ENCODE measurements around the gene EBLN1.

The EBLN1 gene

DNA sequence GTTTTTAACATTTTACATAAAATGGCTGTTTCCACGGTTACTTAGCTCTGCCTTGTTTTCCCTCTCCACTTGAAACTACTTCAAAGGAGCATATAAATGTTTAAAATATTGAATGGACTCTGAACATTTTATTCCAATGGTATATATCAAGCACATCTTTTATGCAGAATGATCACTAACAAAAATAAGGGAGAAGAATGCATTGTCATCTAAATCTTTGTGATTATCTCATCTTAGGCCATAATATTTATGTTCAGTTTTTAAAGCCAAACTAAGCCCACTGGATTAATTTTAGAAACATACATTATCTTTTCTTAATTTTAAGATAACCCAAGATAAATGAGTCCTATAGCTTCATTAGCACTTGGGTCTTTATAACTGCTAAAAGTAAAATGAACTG is 13.4 kb upstream of the EBLN1 start:
- Histone ChIP-seq H3K14ac (ENCODE audit: low read length in 2 of 2) (no peak overlapping the region), H3K36me3 (ENCODE audit: control insufficient read depth in 1 of 2, insufficient read depth in 2 of 2, low read depth in 1 of 2, low read length in 2 of 2) (no peaks in the 10 kb centered on the region), H3K4me1 (ENCODE audit: control insufficient read depth, insufficient read depth, low read depth, low read length) (no peaks in the 10 kb centered on the region), H3K79me1 (replicated peaks; ENCODE audit: low read length, poor library complexity, severe bottlenecking) (no peaks in the 10 kb centered on the region), H3K27ac (ENCODE audit: low read length, poor library complexity, severe bottlenecking) (no peak overlapping the region), H3K4me2 (ENCODE audit: low read length, poor library complexity, severe bottlenecking) (no peak overlapping the region), H4K8ac (ENCODE audit: low read length) (no peak overlapping the region), H3K23ac (ENCODE audit: low read length in 2 of 2) (no peak overlapping the region), H2BK12ac (ENCODE audit: low read length in 2 of 2) (no peak overlapping the region), H2AFZ (ENCODE audit: low read depth, low read length) (no peak overlapping the region), H3K4me3 (ENCODE audit: insufficient read depth in 1 of 2, low read depth in 1 of 2, low read length in 2 of 2) (peak overlapping the region in 1 of 2 experiments; percentile 86), H2BK15ac (ENCODE audit: low read depth, poor library complexity, severe bottlenecking) (no peak overlapping the region), H2BK120ac (ENCODE audit: low read depth, low read length) (no peak overlapping the region), H3K9ac (ENCODE audit: low read length) (peak overlapping the region; percentile 96), H2AK5ac (ENCODE audit: low read length, severe bottlenecking) (no peak overlapping the region), H3K27me3 (ENCODE audit: control insufficient read depth in 1 of 2, insufficient read depth in 1 of 2, low read length in 2 of 2) (no peaks in the 10 kb centered on the region), H3K4ac (ENCODE audit: low read depth in 1 of 2, low read length in 2 of 2) (no peak overlapping the region), H2BK5ac (ENCODE audit: low read depth, low read length, poor library complexity, severe bottlenecking) (no peak overlapping the region), H4K91ac (ENCODE audit: low read length) (no peak overlapping the region), H3K18ac (ENCODE audit: low read depth in 1 of 2, low read length in 2 of 2) (no peak overlapping the region), H3K9me3 (ENCODE audit: control insufficient read depth, low read length) (no peaks in the 10 kb centered on the region)
- DNase-seq = no peak
- no CpG with 5 or more reads among the region's 1 CpG for WGBS

DNA sequence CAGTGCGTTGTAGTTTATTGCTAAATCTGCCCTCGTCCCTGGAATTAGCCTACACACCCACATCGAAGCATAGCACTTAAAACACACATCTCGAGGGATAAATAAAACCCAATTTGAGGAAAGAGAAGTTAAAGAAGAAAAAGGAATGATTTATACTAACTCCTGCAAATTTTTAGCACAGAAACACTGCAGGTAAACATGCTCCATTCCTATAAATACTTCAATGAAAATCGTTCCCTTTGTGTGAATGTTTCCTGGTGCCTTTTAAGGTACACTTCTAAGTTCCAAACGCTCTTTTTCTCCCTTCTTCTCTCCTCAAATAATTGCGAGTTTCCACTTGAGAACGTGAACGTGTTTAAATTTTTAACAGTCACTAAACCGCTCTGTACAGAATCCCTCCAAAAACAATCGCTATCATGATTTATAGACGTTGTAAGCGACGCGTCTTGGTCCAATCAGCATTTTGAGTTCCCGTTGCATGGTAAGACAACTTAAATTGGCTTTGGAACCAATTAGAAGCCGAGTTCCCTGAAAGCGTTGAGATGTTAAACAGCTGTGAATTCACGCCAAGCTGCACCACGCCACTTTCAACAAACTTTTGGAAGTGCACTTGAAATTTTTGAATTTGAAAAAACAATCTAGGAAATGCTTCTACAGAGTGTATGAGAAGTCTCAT is 12.5 kb upstream of the EBLN1 start:
- Histone ChIP-seq H3K27ac (ENCODE audit: low read length, poor library complexity, severe bottlenecking) (no peak overlapping the region), H3K4ac (ENCODE audit: low read depth in 1 of 2, low read length in 2 of 2) (no peak overlapping the region), H3K9ac (ENCODE audit: low read length) (peak overlapping the region; percentile 96), H3K9me3 (ENCODE audit: control insufficient read depth, low read length) (no peaks in the 10 kb centered on the region), H2BK120ac (ENCODE audit: low read depth, low read length) (no peak overlapping the region), H3K27me3 (ENCODE audit: control insufficient read depth in 1 of 2, insufficient read depth in 1 of 2, low read length in 2 of 2) (no peaks in the 10 kb centered on the region), H4K91ac (ENCODE audit: low read length) (no peak overlapping the region), H3K4me1 (ENCODE audit: control insufficient read depth, insufficient read depth, low read depth, low read length) (no peaks in the 10 kb centered on the region), H2AK5ac (ENCODE audit: low read length, severe bottlenecking) (no peak overlapping the region), H3K36me3 (ENCODE audit: control insufficient read depth in 1 of 2, insufficient read depth in 2 of 2, low read depth in 1 of 2, low read length in 2 of 2) (no peaks in the 10 kb centered on the region), H3K79me1 (replicated peaks; ENCODE audit: low read length, poor library complexity, severe bottlenecking) (no peaks in the 10 kb centered on the region), H3K23ac (ENCODE audit: low read length in 2 of 2) (no peak overlapping the region), H3K4me3 (ENCODE audit: insufficient read depth in 1 of 2, low read depth in 1 of 2, low read length in 2 of 2) (peak overlapping the region in 1 of 2 experiments; percentile 86), H2BK12ac (ENCODE audit: low read length in 2 of 2) (no peak overlapping the region), H3K14ac (ENCODE audit: low read length in 2 of 2) (no peak overlapping the region), H2BK5ac (ENCODE audit: low read depth, low read length, poor library complexity, severe bottlenecking) (no peak overlapping the region), H2BK15ac (ENCODE audit: low read depth, poor library complexity, severe bottlenecking) (no peak overlapping the region), H3K4me2 (ENCODE audit: low read length, poor library complexity, severe bottlenecking) (peak overlapping the region; percentile 73), H3K18ac (ENCODE audit: low read depth in 1 of 2, low read length in 2 of 2) (no peak overlapping the region), H4K8ac (ENCODE audit: low read length) (no peak overlapping the region), H2AFZ (ENCODE audit: low read depth, low read length) (no peak overlapping the region)
- peak; percentile 42 for DNase-seq
- under 1% methylated on average over 18 of the region's 20 CpGs for WGBS

DNA sequence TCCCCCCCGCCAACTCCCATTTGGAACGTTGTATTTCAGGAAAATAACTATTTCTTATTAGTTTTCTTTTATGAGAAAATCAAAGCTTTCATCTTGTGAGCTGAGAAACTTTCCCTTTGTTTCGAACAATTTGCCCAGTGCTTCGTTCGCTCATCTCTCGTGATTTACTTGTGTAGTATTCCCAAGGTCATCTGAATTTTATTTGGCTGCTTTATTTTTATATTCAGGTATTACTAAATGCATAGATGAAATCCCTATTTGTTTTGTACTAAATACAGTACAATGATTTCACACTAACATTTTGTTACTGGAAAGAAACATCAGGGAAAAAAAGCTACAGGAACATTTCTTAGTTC is 12.0 kb upstream of the EBLN1 start:
- H3K4me2 ChIP-seq (ENCODE audit: low read length, poor library complexity, severe bottlenecking) = peak overlapping the region; percentile 73
- no peak overlapping the region for H2AK5ac ChIP-seq (ENCODE audit: low read length, severe bottlenecking)
- 0% methylated on average over 3 of the region's 6 CpGs for WGBS
- H3K4me3 ChIP-seq (ENCODE audit: insufficient read depth in 1 of 2, low read depth in 1 of 2, low read length in 2 of 2) = peak overlapping the region in 1 of 2 experiments; percentile 86
- no peak overlapping the region for H2BK5ac ChIP-seq (ENCODE audit: low read depth, low read length, poor library complexity, severe bottlenecking)
- peak overlapping the region; percentile 96 for H3K9ac ChIP-seq (ENCODE audit: low read length)
- H3K4ac ChIP-seq (ENCODE audit: low read depth in 1 of 2, low read length in 2 of 2) = no peak overlapping the region
- H3K18ac ChIP-seq (ENCODE audit: low read depth in 1 of 2, low read length in 2 of 2) = no peak overlapping the region
- no peaks in the 10 kb centered on the region for H3K4me1 ChIP-seq (ENCODE audit: control insufficient read depth, insufficient read depth, low read depth, low read length)
- no peak overlapping the region for H2AFZ ChIP-seq (ENCODE audit: low read depth, low read length)
- no peaks in the 10 kb centered on the region for H3K36me3 ChIP-seq (ENCODE audit: control insufficient read depth in 1 of 2, insufficient read depth in 2 of 2, low read depth in 1 of 2, low read length in 2 of 2)
- DNase-seq = no peak
- H4K91ac ChIP-seq (ENCODE audit: low read length) = no peak overlapping the region
- no peak overlapping the region for H3K23ac ChIP-seq (ENCODE audit: low read length in 2 of 2)
- no peak overlapping the region for H2BK120ac ChIP-seq (ENCODE audit: low read depth, low read length)
- no peak overlapping the region for H3K14ac ChIP-seq (ENCODE audit: low read length in 2 of 2)
- H3K9me3 ChIP-seq (ENCODE audit: control insufficient read depth, low read length) = no peaks in the 10 kb centered on the region
- H2BK15ac ChIP-seq (ENCODE audit: low read depth, poor library complexity, severe bottlenecking) = no peak overlapping the region
- no peaks in the 10 kb centered on the region for H3K79me1 ChIP-seq (replicated peaks; ENCODE audit: low read length, poor library complexity, severe bottlenecking)
- no peak overlapping the region for H4K8ac ChIP-seq (ENCODE audit: low read length)
- H3K27ac ChIP-seq (ENCODE audit: low read length, poor library complexity, severe bottlenecking) = no peak overlapping the region
- no peak overlapping the region for H2BK12ac ChIP-seq (ENCODE audit: low read length in 2 of 2)
- no peaks in the 10 kb centered on the region for H3K27me3 ChIP-seq (ENCODE audit: control insufficient read depth in 1 of 2, insufficient read depth in 1 of 2, low read length in 2 of 2)

DNA sequence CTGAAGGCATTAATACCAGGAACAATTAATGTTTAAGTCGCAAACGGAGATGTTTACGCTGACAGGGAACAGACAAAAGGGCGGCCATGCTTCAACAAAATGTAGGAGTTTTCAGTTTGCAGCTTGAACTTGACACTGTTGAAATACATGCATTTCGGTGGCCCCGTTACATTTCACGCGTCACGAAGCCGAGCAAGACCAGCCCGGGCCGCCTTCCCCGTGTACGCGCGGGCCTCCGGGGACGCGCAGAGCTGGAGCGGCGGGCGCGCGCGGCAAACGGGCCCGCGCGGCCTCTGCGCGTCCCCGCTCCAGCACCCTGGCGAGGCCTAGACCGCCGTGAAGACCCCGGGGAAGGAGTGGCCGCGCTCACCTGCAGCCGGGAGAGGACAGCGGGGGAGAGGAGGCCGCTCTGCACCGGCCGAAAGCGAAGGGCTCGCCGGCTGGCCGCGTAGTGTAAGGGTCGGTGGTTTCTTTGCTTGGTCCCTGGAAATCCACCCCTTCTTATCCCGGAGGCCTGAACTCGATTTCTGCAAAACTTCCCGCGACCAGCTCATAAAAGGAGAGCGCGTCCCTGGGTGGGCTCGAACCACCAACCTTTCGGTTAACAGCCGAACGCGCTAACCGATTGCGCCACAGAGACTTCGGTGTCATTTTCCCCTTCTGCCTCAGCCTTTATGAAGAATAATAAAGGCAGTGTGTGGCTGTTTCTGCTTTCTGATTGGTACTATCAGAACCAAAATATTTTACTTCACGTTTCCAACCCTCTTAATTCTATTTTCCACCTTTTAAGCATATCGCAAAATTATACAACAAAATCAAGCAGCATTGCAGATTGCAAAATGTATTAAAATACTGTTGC is 11.4 kb upstream of the EBLN1 start:
- under 1% methylated on average over 41 of the region's 65 CpGs for WGBS
- H3K27me3 ChIP-seq (ENCODE audit: control insufficient read depth in 1 of 2, insufficient read depth in 1 of 2, low read length in 2 of 2) = no peaks in the 10 kb centered on the region

More for the DNA sequence above, 11.4 kb upstream of the EBLN1 start:
- H3K4me2 ChIP-seq (ENCODE audit: low read length, poor library complexity, severe bottlenecking) = peak overlapping the region; percentile 73
- H3K18ac ChIP-seq (ENCODE audit: low read depth in 1 of 2, low read length in 2 of 2) = peak overlapping the region; percentile 23 to 98
- no peaks in the 10 kb centered on the region for H3K36me3 ChIP-seq (ENCODE audit: control insufficient read depth in 1 of 2, insufficient read depth in 2 of 2, low read depth in 1 of 2, low read length in 2 of 2)
- no peak overlapping the region for H2BK120ac ChIP-seq (ENCODE audit: low read depth, low read length)
- H2BK12ac ChIP-seq (ENCODE audit: low read length in 2 of 2) = peak overlapping the region in 1 of 2 experiments; percentile 89
- no peak overlapping the region for H2AK5ac ChIP-seq (ENCODE audit: low read length, severe bottlenecking)
- no peaks in the 10 kb centered on the region for H3K9me3 ChIP-seq (ENCODE audit: control insufficient read depth, low read length)
- H3K79me1 ChIP-seq (replicated peaks; ENCODE audit: low read length, poor library complexity, severe bottlenecking) = no peaks in the 10 kb centered on the region
- no peak overlapping the region for H2BK15ac ChIP-seq (ENCODE audit: low read depth, poor library complexity, severe bottlenecking)
- H3K14ac ChIP-seq (ENCODE audit: low read length in 2 of 2) = peak overlapping the region in 1 of 2 experiments; percentile 79
- peak overlapping the region; percentile 71 to 86 for H3K4me3 ChIP-seq (ENCODE audit: insufficient read depth in 1 of 2, low read depth in 1 of 2, low read length in 2 of 2)
- peak overlapping the region in 1 of 2 experiments; percentile 89 for H3K4ac ChIP-seq (ENCODE audit: low read depth in 1 of 2, low read length in 2 of 2)
- peak; percentile 94 for DNase-seq
- H3K23ac ChIP-seq (ENCODE audit: low read length in 2 of 2) = no peak overlapping the region
- peak overlapping the region; percentile 96 for H3K9ac ChIP-seq (ENCODE audit: low read length)
- H3K27ac ChIP-seq (ENCODE audit: low read length, poor library complexity, severe bottlenecking) = peak overlapping the region; percentile 73
- peak overlapping the region; percentile 66 for H4K8ac ChIP-seq (ENCODE audit: low read length)
- no peak overlapping the region for H4K91ac ChIP-seq (ENCODE audit: low read length)
- H2AFZ ChIP-seq (ENCODE audit: low read depth, low read length) = peak overlapping the region; percentile 65
- H2BK5ac ChIP-seq (ENCODE audit: low read depth, low read length, poor library complexity, severe bottlenecking) = no peak overlapping the region
- H3K4me1 ChIP-seq (ENCODE audit: control insufficient read depth, insufficient read depth, low read depth, low read length) = no peaks in the 10 kb centered on the region

Data from mesenchymal stem cell (in vitro differentiated cells and primary cell).